Thoracic aorta (tissue), 2 donors: Measurements from ENCODE around the gene RASA3. TPM values are rescaled to one million over a fixed set of nuclear protein-coding genes. Genes with fewer than 3 reads are reported as not detected.

Experiments
- ATAC-seq: fragments of 150-250 bp; one replicate; pipeline ENCODE4 v1.8.0; 2017; ENCODE audit warnings: low read depth; ENCODE audit not compliant: insufficient number of reproducible peaks, low FRiP score
- DNase-seq: peaks from one replicate; pipeline ENCODE4 v3.0.0-alpha.2; 2020; ENCODE audit warnings: low spot score
- H3K27ac ChIP-seq, 2 donors: fragments of 200-600 bp; sonication (generic); 1 replicate in 1 of 2; 2 replicates in 1 of 2; pipeline ENCODE4 v1.5.1; 2016; ENCODE audit warnings: mild to moderate bottlenecking in 2 of 2, moderate library complexity in 2 of 2
- H3K27me3 ChIP-seq: fragments of 200-600 bp; sonication (generic); replicated peaks from 2 replicates; pipeline ENCODE4 v1.6.0; 2016; ENCODE audit warnings: mild to moderate bottlenecking; ENCODE audit not compliant: insufficient read depth
- H3K36me3 ChIP-seq: fragments of 200-600 bp; sonication (generic); one replicate; pipeline ENCODE4 v1.5.1; 2016
- H3K4me1 ChIP-seq, 2 donors: fragments of 200-600 bp; sonication (generic); 1 replicate in 1 of 2; 2 replicates in 1 of 2; pipeline versions ENCODE4 v1.5.1 to v1.6.0; 2016; ENCODE audit warnings: low read depth in 2 of 2, mild to moderate bottlenecking in 1 of 2; ENCODE audit not compliant: control insufficient read depth in 1 of 2
- H3K4me3 ChIP-seq: fragments of 200-600 bp; sonication (generic); 2 replicates; pipeline ENCODE4 v1.5.1; 2016; ENCODE audit warnings: mild to moderate bottlenecking
- H3K9me3 ChIP-seq: fragments of 200-600 bp; sonication (generic); 2 replicates; pipeline ENCODE4 v1.5.1; 2016
- total RNA-seq, 2 donors: library from RNA; depleted of rRNA; stranded (reverse); fragments of >200 nt; gene quantifications; one replicate each; pipeline versions ENCODE4 v1.1.0 to v1.2.3, GENCODE V29; 2016
- TF ChIP-seq, protein P1 (sequence below): fragments of 200-600 bp; sonication (generic); IDR thresholded peaks from one replicate; pipeline ENCODE4 v1.5.1; 2019; ENCODE audit warnings: antibody characterized with exemption

The RASA3 gene
- total RNA-seq, 2 donors from 2014 or later: 38.9 to 48.6 TPM

DNA sequence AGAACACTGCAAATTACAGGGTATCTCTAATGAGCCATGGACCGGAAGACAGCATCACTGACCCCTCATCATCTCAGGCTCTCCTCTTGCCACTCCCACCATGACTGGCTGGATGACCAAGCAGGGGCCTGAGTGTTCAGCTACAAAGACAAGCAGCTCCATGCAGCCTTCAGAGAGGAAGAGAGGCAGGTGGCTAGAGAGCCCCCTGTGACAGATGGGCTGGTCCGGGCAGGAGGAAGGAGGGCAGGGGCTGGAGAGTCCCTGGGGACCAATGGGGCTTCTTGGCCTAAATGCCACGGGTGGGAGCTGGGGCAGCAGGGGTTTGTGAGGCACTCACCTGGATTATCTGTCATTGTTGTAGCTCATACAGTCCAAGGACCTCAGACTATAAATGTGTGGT lies 12.8 kb upstream of the RASA3 start:
- no peaks in the 10 kb centered on the region for H3K9me3 ChIP-seq
- DNase-seq: no peak
- TF ChIP-seq, protein P1, sequence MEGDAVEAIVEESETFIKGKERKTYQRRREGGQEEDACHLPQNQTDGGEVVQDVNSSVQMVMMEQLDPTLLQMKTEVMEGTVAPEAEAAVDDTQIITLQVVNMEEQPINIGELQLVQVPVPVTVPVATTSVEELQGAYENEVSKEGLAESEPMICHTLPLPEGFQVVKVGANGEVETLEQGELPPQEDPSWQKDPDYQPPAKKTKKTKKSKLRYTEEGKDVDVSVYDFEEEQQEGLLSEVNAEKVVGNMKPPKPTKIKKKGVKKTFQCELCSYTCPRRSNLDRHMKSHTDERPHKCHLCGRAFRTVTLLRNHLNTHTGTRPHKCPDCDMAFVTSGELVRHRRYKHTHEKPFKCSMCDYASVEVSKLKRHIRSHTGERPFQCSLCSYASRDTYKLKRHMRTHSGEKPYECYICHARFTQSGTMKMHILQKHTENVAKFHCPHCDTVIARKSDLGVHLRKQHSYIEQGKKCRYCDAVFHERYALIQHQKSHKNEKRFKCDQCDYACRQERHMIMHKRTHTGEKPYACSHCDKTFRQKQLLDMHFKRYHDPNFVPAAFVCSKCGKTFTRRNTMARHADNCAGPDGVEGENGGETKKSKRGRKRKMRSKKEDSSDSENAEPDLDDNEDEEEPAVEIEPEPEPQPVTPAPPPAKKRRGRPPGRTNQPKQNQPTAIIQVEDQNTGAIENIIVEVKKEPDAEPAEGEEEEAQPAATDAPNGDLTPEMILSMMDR: no peak

DNA sequence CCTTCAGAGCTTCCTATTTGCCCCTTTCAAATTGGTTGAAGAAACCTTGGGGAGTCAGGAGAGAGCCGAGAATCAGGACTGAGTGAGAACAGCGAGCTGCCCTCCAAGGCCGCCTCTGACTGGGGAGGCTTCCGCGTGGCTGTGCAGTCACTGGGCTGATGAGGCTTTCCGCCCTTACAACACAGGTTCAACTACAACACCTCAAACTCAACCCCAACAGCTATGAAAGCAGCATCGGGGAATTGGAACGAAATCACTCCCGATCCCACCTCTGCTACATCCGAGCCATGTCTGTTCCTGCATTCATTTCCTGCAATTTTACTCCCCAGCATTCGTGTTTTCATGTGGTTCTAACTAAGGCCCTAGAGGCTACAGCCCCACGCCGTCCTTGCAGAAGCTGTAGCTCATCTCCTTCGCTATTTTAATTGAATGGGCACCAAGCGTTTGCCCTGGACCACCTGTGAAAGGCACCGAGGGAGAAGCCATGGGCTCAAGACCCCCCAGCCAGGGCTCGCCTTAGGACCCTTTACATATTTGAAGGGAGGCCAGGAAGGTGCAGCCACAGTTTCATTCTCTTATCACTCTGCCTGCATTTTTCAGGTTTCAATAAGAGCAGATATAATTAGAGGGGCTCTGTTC lies 12.3 kb upstream of the RASA3 start:
- Histone ChIP-seq H3K9me3 (no peaks in the 10 kb centered on the region), H3K27me3 (no peaks in the 10 kb centered on the region), H3K4me3 (no peak overlapping the region), H3K27ac (no peak overlapping the region), H3K4me1 (peaks cover 0 to 6% of the 10 kb centered on the region in 2 donors), H3K36me3 (no peaks in the 10 kb centered on the region)
- DNase-seq: no peak
- no peak for ATAC-seq
- TF ChIP-seq, protein P1: no peak

More for the DNA sequence above, 12.8 kb upstream of the RASA3 start:
- Histone ChIP-seq H3K27me3 (no peaks in the 10 kb centered on the region), H3K27ac (no peak overlapping the region), H3K4me1 (peaks cover 0 to 6% of the 10 kb centered on the region in 2 donors), H3K4me3 (no peak overlapping the region), H3K36me3 (no peaks in the 10 kb centered on the region)
- ATAC-seq: no peak

GRCh38 chr13:114143806-114144605 lies 11.6 kb upstream of the RASA3 start:
- ATAC-seq (no peak), DNase-seq (no peak)
- no peaks in the 10 kb centered on the region for H3K36me3 ChIP-seq
- peaks cover 0 to 6% of the 10 kb centered on the region in 2 donors for H3K4me1 ChIP-seq
- H3K9me3 ChIP-seq: no peaks in the 10 kb centered on the region
- H3K4me3 ChIP-seq: no peak overlapping the region
- TF ChIP-seq, protein P1: no peak
- no peaks in the 10 kb centered on the region for H3K27me3 ChIP-seq
- H3K27ac ChIP-seq: no peak overlapping the region

GRCh38 chr13:114142640-114143490 lies 10.4 kb upstream of the RASA3 start:
- H3K9me3 ChIP-seq: no peaks in the 10 kb centered on the region
- H3K36me3 ChIP-seq: no peaks in the 10 kb centered on the region
- no peak overlapping the region for H3K27ac ChIP-seq
- TF ChIP-seq, protein P1: no peak
- peaks cover 0 to 6% of the 10 kb centered on the region in 2 donors for H3K4me1 ChIP-seq
- DNase-seq (no peak), ATAC-seq (no peak)
- no peak overlapping the region for H3K4me3 ChIP-seq
- no peaks in the 10 kb centered on the region for H3K27me3 ChIP-seq

DNA sequence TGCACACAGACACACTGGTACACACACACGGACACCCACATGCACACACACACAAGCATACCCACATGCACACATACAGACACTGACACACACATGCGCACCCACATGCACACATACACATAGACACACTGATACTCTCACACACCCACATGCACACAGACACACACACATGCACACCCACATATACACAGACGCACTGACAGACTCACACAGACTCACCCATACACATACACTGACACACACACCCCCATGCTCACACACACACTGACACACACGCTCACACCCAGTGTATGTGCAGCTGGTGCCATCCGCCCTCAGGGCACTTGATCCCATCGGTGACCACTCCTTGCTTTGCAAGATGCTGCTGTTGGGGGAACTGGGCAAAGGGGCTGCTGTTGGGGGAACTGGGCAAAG lies 9.7 kb upstream of the RASA3 start:
- H3K4me3 ChIP-seq: no peak overlapping the region
- H3K36me3 ChIP-seq: no peaks in the 10 kb centered on the region
- no peak overlapping the region for H3K27ac ChIP-seq
- no peaks in the 10 kb centered on the region for H3K9me3 ChIP-seq
- TF ChIP-seq, protein P1: no peak
- ATAC-seq: no peak
- peaks cover 0 to 6% of the 10 kb centered on the region in 2 donors for H3K4me1 ChIP-seq
- no peak for DNase-seq
- H3K27me3 ChIP-seq: no peaks in the 10 kb centered on the region
